Mesendoderm (in vitro differentiated cells): ENCODE data around the gene OR1I1.

ENCODE experiments used
- DNase-seq: peaks from one replicate; pipeline ENCODE4 v3.0.0; 2013
- H2AK5ac ChIP-seq: 2 replicates; pipeline ENCODE4 v1.6.1; 2013; ENCODE audit warnings: low read length, inconsistent platforms
- H2BK120ac ChIP-seq: 2 replicates; pipeline ENCODE4 v1.6.1; 2013; ENCODE audit warnings: low read depth, mild to moderate bottlenecking, low read length, moderate library complexity, mixed read lengths
- H2BK15ac ChIP-seq: replicated peaks from 2 replicates; pipeline ENCODE4 v1.6.1; 2013; ENCODE audit warnings: low read depth, mild to moderate bottlenecking, moderate library complexity
- H2BK5ac ChIP-seq: 2 replicates; pipeline ENCODE4 v1.6.1; 2013; ENCODE audit warnings: low read length, inconsistent platforms
- H3K18ac ChIP-seq: 2 replicates; pipeline ENCODE4 v1.6.1; 2013; ENCODE audit warnings: mild to moderate bottlenecking, low read length, mixed read lengths
- H3K23ac ChIP-seq: one replicate; pipeline ENCODE4 v1.6.1; 2013; ENCODE audit warnings: low read length
- H3K27ac ChIP-seq: 2 replicates; pipeline ENCODE4 v1.5.1; 2013; ENCODE audit warnings: low read depth, mild to moderate bottlenecking, inconsistent platforms, low read length, moderate library complexity
- H3K27me3 ChIP-seq: 2 replicates; pipeline ENCODE4 v1.6.1; 2013; ENCODE audit warnings: low read length, control low read depth, mild to moderate bottlenecking, inconsistent platforms; ENCODE audit not compliant: insufficient read depth, poor library complexity
- H3K36me3 ChIP-seq: 2 replicates; pipeline ENCODE4 v1.6.1; 2013; ENCODE audit warnings: low read length, inconsistent platforms; ENCODE audit not compliant: control insufficient read depth, insufficient read depth
- H3K4ac ChIP-seq: one replicate; pipeline ENCODE4 v1.6.1; 2013; ENCODE audit warnings: low read depth, mild to moderate bottlenecking, low read length, moderate library complexity
- H3K4me1 ChIP-seq: 2 replicates; pipeline ENCODE4 v1.6.1; 2013; ENCODE audit warnings: low read depth, low read length, inconsistent platforms; ENCODE audit not compliant: control insufficient read depth
- H3K4me2 ChIP-seq: 2 replicates; pipeline ENCODE4 v1.6.1; 2013; ENCODE audit warnings: low read length
- H3K4me3 ChIP-seq: 2 replicates; pipeline ENCODE4 v1.5.1; 2013; ENCODE audit warnings: mild to moderate bottlenecking, low read length
- H3K56ac ChIP-seq: one replicate; pipeline ENCODE4 v1.6.1; 2013; ENCODE audit warnings: low read length
- H3K79me1 ChIP-seq: 2 replicates; pipeline ENCODE4 v1.6.1; 2013; ENCODE audit warnings: low read length, inconsistent platforms
- H3K79me2 ChIP-seq: 2 replicates; pipeline ENCODE4 v1.6.1; 2013; ENCODE audit warnings: mild to moderate bottlenecking, low read length; ENCODE audit not compliant: control insufficient read depth, insufficient read depth
- H3K9ac ChIP-seq: 2 replicates; pipeline ENCODE4 v1.6.1; 2013; ENCODE audit warnings: low read length, inconsistent platforms
- H4K5ac ChIP-seq: one replicate; pipeline ENCODE4 v1.6.1; 2013; ENCODE audit warnings: low read length
- H4K8ac ChIP-seq: one replicate; pipeline ENCODE4 v1.6.1; 2013; ENCODE audit warnings: low read depth, mild to moderate bottlenecking, control low read depth, low read length, moderate library complexity
- WGBS: extraction: QIAGEN DNeasy Blood & Tissue Kit; methylation state at CpG from one replicate; pipeline ENCODE4 v1.1.7; 2013; ENCODE audit warnings: low lambda C conversion rate, missing lambda C conversion rate; ENCODE audit not compliant: insufficient coverage; ENCODE audit errors: extremely low coverage; 5-methylcytosine and 5-hydroxymethylcytosine counted together

The OR1I1 gene

DNA sequence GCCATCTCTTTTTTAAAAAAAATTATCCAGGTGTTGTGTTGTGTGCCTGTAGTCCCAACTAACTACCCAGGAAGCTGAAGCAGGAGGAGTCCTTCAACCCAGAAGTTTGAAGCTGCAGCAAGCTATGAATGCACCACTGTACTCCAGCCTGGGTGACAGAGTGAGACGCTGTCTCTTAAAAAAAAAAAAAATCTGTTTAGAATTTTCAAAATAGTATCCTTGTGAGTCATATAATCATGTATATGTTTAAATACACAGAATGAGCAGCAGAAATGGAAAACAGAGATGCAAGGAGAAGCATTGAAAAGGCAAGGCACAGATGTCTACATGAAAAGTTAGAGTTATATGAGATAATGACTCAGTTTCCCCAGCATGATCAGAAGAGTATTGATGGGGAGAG, 56.4 kb downstream of the OR1I1 start:
- Histone ChIP-seq H3K23ac (no peak overlapping the region), H3K56ac (no peak overlapping the region), H4K5ac (no peak overlapping the region), H3K4me1 (no peaks in the 10 kb centered on the region), H2BK120ac (no peak overlapping the region), H3K9ac (no peak overlapping the region), H2BK15ac (no peak overlapping the region), H2BK5ac (no peak overlapping the region), H3K4ac (no peak overlapping the region), H3K27me3 (no peaks in the 10 kb centered on the region), H3K36me3 (no peaks in the 10 kb centered on the region), H3K79me1 (no peaks in the 10 kb centered on the region), H4K8ac (no peak overlapping the region), H2AK5ac (no peak overlapping the region), H3K79me2 (no peaks in the 10 kb centered on the region), H3K4me2 (no peak overlapping the region), H3K4me3 (no peak overlapping the region), H3K18ac (no peak overlapping the region), H3K27ac (no peak overlapping the region)
- WGBS, result no CpG with 5 or more reads among the region's 1 CpG
- DNase-seq, result no peak

DNA sequence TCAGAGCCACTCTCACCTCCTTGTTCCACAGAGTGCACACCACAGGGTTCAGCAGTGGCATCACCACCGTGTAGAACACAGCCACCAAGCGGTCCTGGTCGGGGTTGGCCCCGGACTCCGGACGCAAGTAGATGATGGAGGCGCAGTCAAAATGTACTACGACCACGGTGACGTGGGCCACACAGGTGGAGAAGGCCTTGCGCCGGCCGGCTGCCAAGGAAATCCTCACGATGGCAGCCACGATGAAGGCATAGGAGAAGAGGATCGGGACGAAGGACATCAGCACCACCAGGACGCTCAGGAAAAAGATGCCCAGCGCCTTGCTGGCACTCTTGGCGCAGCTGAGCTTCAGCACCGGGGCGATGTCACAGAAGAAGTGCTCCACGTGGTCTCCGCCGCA, 59.1 kb downstream of the OR1I1 start:
- H3K27ac ChIP-seq, result no peak overlapping the region
- DNase-seq, result no peak
- H3K18ac ChIP-seq, result no peak overlapping the region

DNA sequence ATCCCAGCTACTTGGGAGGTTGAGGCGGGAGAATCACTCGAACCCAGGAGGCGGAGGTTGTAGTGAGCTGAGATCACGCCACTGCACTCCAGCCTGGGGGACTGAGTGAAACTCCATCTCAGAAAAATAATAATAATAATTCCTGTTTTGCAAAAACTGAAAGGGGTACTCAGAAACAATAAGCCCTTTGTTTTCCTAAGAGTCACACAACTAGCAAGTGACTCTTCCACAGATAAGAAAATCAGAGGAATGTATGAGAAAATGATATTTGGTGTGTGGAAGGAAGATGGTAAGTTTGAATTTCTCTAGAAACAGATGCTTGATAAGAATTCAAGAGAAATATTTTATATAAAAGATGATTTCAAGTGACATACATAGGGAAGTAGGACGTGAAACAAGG, 60.3 kb downstream of the OR1I1 start:
- Histone ChIP-seq H4K5ac (no peak overlapping the region), H3K36me3 (no peaks in the 10 kb centered on the region), H2BK5ac (no peak overlapping the region), H3K9ac (no peak overlapping the region), H2BK120ac (no peak overlapping the region), H3K79me1 (no peaks in the 10 kb centered on the region), H3K4me2 (no peak overlapping the region), H3K18ac (no peak overlapping the region), H2BK15ac (no peak overlapping the region), H3K23ac (no peak overlapping the region), H3K4ac (no peak overlapping the region), H2AK5ac (no peak overlapping the region), H4K8ac (no peak overlapping the region), H3K27me3 (no peaks in the 10 kb centered on the region), H3K4me1 (no peaks in the 10 kb centered on the region), H3K56ac (no peak overlapping the region), H3K27ac (no peak overlapping the region), H3K4me3 (no peak overlapping the region), H3K79me2 (no peaks in the 10 kb centered on the region)
- DNase-seq, result no peak
- no CpG with 5 or more reads among the region's 5 CpGs for WGBS

More for the DNA sequence above, 59.1 kb downstream of the OR1I1 start:
- Histone ChIP-seq H3K9ac (no peak overlapping the region), H3K27me3 (no peaks in the 10 kb centered on the region), H3K79me2 (no peaks in the 10 kb centered on the region), H3K4ac (no peak overlapping the region), H3K4me1 (no peaks in the 10 kb centered on the region), H2BK5ac (no peak overlapping the region), H2BK15ac (no peak overlapping the region), H3K36me3 (no peaks in the 10 kb centered on the region), H2BK120ac (no peak overlapping the region), H4K5ac (no peak overlapping the region), H3K79me1 (no peaks in the 10 kb centered on the region), H3K56ac (no peak overlapping the region), H2AK5ac (no peak overlapping the region), H4K8ac (no peak overlapping the region), H3K4me3 (no peak overlapping the region), H3K4me2 (no peak overlapping the region), H3K23ac (no peak overlapping the region)
- WGBS, result no CpG with 5 or more reads among the region's 25 CpGs
